IMR-90 (cell line): ENCODE measurements around the gene E2F4.

Experiments used
- CTCF ChIP-seq: conservative IDR thresholded peaks from 2 replicates; pipeline ENCODE4 v1.5.1; 2012; ENCODE audit warnings: mild to moderate bottlenecking, low read depth, low read length, improper control_type of control experiment
- RFX5 ChIP-seq: IDR thresholded peaks from 2 replicates; pipeline ENCODE4 v1.8.0; 2012; ENCODE audit warnings: low read depth, mild to moderate bottlenecking, low read length, moderate library complexity
- SMC3 ChIP-seq: fragments of 150-350 bp; IDR thresholded peaks from 2 replicates; pipeline ENCODE4 v1.6.1; 2016; ENCODE audit warnings: low read depth, mild to moderate bottlenecking, antibody characterized with exemption, low read length, moderate library complexity

GRCh38 chr16:67147437-67148140, 44.4 kb upstream of the E2F4 start:
- TF ChIP-seq CTCF: no peak
- no peak for TF ChIP-seq SMC3
- no peak for TF ChIP-seq RFX5
